ENCODE measurements around the gene PTPN2. TPM values are rescaled to one million over a fixed set of nuclear protein-coding genes. Genes with fewer than 3 reads are reported as not detected.

Gene PTPN2
- total and polyA plus RNA-seq, 9 of the 15 experiments (the other 6 are each of a cell fraction or from before 2014, with no cell fraction given), result 36.6 to 66.4 (median 43.8) TPM

DNA sequence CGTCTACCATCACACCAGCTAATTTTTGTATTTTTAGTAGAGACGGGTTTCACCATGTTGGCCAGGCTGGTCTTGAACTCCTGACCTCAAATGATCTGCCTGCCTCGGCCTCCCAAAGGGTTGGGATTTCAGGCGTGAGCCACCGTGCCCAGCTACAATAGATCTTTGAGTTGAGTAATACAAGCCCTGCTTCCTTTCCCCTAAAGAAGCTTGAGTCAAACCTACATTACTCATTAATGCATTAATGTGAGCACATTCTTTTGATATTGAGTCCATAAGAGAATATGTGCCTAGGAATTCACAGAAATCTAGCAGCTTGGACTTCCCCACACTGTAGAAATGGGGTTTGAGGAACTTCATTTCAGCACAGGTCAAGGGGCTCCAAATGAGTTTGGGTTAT, 141.6 kb downstream of the PTPN2 start:
- H3K4me2 ChIP-seq (ENCODE audit: insufficient read depth, low read length), result no peak overlapping the region
- POLR2A ChIA-PET, result no interaction called here
- H3K4me3 ChIP-seq, result no peak overlapping the region
- FAIRE-seq (no peak), DNase-seq (ENCODE audit: extremely low read depth in 1 of 4, low spot score in 3 of 4) (no peak), ATAC-seq (no peak)
- H2AFZ ChIP-seq (ENCODE audit: low read depth, low read length), result no peak overlapping the region
- peaks cover 3 to 8% of the 10 kb centered on the region in 2 experiments; a peak in 4 of 5 replicates for H3K4me1 ChIP-seq (replicated peaks in 1 of 2; ENCODE audit: control insufficient read depth in 2 of 2, insufficient read depth in 2 of 2, low read length in 2 of 2)
- in situ Hi-C loops (cut with MboI), result no loop called here
- H3K79me2 ChIP-seq (ENCODE audit: control insufficient read depth, insufficient read depth, low read length), result no peaks in the 10 kb centered on the region
- H3K9me3 ChIP-seq (replicated peaks; ENCODE audit: control insufficient read depth, insufficient read depth, low read depth, low read length), result no peaks in the 10 kb centered on the region
- no peak overlapping the region for H3K9ac ChIP-seq (ENCODE audit: insufficient read depth in 1 of 2, low read depth in 2 of 2, low read length in 2 of 2)
- H3K9me1 ChIP-seq (ENCODE audit: control insufficient read depth, insufficient read depth, low read length), result no peaks in the 10 kb centered on the region
- WGBS (ENCODE audit: insufficient coverage, low coverage, missing lambda C conversion rate), result 58% methylated on average over 5 of the region's 5 CpGs
- no peaks in the 10 kb centered on the region for H3K27me3 ChIP-seq (ENCODE audit: control insufficient read depth in 2 of 2, insufficient read depth in 2 of 2, low read length in 2 of 2)
- no peaks in the 10 kb centered on the region for H4K20me1 ChIP-seq (replicated peaks; ENCODE audit: control insufficient read depth, insufficient read depth, low read length)
- intact Hi-C loops (cut with micrococcal nuclease), result no loop called here
- CTCF ChIA-PET (ENCODE audit: low intra/inter-chr PET ratio), result no interaction called here
- H3K36me3 ChIP-seq (ENCODE audit: control insufficient read depth, insufficient read depth, low read length), result no peaks in the 10 kb centered on the region
- BruUV-seq (replicated peaks), result no TSS peak
- H3K27ac ChIP-seq (ENCODE audit: extremely low read depth, low read depth, low read length), result no peak overlapping the region
- TF ChIP-seq, protein P1, sequence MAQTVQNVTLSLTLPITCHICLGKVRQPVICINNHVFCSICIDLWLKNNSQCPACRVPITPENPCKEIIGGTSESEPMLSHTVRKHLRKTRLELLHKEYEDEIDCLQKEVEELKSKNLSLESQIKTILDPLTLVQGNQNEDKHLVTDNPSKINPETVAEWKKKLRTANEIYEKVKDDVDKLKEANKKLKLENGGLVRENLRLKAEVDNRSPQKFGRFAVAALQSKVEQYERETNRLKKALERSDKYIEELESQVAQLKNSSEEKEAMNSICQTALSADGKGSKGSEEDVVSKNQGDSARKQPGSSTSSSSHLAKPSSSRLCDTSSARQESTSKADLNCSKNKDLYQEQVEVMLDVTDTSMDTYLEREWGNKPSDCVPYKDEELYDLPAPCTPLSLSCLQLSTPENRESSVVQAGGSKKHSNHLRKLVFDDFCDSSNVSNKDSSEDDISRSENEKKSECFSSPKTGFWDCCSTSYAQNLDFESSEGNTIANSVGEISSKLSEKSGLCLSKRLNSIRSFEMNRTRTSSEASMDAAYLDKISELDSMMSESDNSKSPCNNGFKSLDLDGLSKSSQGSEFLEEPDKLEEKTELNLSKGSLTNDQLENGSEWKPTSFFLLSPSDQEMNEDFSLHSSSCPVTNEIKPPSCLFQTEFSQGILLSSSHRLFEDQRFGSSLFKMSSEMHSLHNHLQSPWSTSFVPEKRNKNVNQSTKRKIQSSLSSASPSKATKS (CRISPR knock-in tag; IDR thresholded peaks at IDR 0.05), result no peak
- TF ChIP-seq RBFOX2 (IDR thresholded peaks at IDR 0.05; ENCODE audit: low read depth, low read length) (no peak), TEAD1 (CRISPR knock-in tag; IDR thresholded peaks at IDR 0.05) (no peak), ASH1L (IDR thresholded peaks at IDR 0.05; ENCODE audit: borderline replicate concordance, low read depth, partially characterized antibody) (no peak), SRSF3 (IDR thresholded peaks at IDR 0.05; ENCODE audit: insufficient read depth, low read length) (no peak), ATF3 (IDR thresholded peaks at IDR 0.05) (no peak), ATF3 (CRISPR knock-in tag; conservative IDR thresholded peaks at IDR 0.05) (no peak), ZNF583 (CRISPR knock-in tag; IDR thresholded peaks at IDR 0.05) (no peak), PHF20 (IDR thresholded peaks at IDR 0.05; ENCODE audit: partially characterized antibody) (no peak), SETDB1 (IDR thresholded peaks at IDR 0.05; ENCODE audit: low read length) (no peak), ZNF717 (CRISPR knock-in tag; IDR thresholded peaks at IDR 0.05) (no peak), ZFP1 (CRISPR knock-in tag; IDR thresholded peaks at IDR 0.05) (no peak), ZKSCAN1 (IDR thresholded peaks at IDR 0.05; ENCODE audit: low read depth, low read length) (no peak), ZNF282 (CRISPR knock-in tag; IDR thresholded peaks at IDR 0.05) (no peak), PTRF (tag; IDR thresholded peaks at IDR 0.05) (no peak)
- TF ChIP-seq, protein P2, sequence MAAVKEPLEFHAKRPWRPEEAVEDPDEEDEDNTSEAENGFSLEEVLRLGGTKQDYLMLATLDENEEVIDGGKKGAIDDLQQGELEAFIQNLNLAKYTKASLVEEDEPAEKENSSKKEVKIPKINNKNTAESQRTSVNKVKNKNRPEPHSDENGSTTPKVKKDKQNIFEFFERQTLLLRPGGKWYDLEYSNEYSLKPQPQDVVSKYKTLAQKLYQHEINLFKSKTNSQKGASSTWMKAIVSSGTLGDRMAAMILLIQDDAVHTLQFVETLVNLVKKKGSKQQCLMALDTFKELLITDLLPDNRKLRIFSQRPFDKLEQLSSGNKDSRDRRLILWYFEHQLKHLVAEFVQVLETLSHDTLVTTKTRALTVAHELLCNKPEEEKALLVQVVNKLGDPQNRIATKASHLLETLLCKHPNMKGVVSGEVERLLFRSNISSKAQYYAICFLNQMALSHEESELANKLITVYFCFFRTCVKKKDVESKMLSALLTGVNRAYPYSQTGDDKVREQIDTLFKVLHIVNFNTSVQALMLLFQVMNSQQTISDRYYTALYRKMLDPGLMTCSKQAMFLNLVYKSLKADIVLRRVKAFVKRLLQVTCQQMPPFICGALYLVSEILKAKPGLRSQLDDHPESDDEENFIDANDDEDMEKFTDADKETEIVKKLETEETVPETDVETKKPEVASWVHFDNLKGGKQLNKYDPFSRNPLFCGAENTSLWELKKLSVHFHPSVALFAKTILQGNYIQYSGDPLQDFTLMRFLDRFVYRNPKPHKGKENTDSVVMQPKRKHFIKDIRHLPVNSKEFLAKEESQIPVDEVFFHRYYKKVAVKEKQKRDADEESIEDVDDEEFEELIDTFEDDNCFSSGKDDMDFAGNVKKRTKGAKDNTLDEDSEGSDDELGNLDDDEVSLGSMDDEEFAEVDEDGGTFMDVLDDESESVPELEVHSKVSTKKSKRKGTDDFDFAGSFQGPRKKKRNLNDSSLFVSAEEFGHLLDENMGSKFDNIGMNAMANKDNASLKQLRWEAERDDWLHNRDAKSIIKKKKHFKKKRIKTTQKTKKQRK (IDR thresholded peaks at IDR 0.05; ENCODE audit: borderline replicate concordance, low read depth, low read length), result no peak
- TF ChIP-seq, protein P3, sequence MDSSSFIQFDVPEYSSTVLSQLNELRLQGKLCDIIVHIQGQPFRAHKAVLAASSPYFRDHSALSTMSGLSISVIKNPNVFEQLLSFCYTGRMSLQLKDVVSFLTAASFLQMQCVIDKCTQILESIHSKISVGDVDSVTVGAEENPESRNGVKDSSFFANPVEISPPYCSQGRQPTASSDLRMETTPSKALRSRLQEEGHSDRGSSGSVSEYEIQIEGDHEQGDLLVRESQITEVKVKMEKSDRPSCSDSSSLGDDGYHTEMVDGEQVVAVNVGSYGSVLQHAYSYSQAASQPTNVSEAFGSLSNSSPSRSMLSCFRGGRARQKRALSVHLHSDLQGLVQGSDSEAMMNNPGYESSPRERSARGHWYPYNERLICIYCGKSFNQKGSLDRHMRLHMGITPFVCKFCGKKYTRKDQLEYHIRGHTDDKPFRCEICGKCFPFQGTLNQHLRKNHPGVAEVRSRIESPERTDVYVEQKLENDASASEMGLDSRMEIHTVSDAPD (CRISPR knock-in tag; IDR thresholded peaks at IDR 0.05), result no peak

All from K562 (cell line).